GM18870 (cell line): ENCODE data around the gene PDHX.

Experiments
- ATAC-seq: cut with Tn5 transposase; IDR thresholded peaks from one replicate; pipeline ENCODE4 v1.9.1; 2021; ENCODE audit warnings: moderate library complexity; ENCODE audit not compliant: unreplicated experiment

The PDHX gene

DNA sequence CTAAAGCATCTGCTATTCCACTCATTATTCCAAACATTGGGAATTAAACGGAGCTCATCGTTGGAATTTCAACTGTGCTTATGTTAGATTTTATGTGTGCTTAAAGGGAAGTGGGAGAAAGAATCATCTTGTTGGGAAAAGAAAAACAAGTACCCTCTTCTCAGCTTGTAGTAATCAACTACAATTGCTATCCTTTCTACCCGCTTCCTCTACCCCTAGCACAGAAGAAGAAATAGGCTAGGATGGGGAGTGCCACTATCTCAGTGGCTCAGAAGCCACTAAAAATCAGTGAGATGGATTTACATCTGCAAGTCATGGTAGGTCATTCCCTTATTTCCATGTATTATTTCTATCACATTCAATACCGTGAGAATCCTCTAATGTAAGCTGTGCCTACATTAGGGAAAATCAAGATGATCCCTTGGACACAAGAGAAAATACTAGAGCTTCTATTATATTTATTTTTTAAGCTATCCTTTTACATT, 124.7 kb downstream of the PDHX start:
- ATAC-seq = no peak

- ATAC-seq = no peak
Measured at GRCh38 chr11:35042224-35042623, 125.8 kb downstream of the PDHX start.

DNA sequence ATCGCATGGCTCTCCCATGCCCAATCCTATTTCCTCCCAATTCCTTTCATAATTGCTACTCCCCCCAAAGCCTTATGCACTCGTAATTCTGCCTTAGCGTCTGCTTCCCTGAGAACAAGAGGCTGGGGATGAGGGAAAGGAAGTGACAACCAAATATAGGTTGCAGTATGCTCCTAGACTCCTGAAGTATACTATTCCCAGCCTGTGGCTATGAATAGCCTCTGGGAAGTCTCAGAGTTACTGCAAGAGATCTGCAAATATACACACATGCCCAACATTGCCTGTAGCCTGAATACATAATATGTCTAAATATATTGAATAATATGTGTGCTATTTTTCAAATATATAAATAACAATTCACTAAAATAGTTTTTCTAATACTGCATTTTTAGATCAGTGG, 126.5 kb downstream of the PDHX start:
- ATAC-seq = no peak

- ATAC-seq = no peak
Measured at GRCh38 chr11:35043936-35044335, 127.5 kb downstream of the PDHX start.

DNA sequence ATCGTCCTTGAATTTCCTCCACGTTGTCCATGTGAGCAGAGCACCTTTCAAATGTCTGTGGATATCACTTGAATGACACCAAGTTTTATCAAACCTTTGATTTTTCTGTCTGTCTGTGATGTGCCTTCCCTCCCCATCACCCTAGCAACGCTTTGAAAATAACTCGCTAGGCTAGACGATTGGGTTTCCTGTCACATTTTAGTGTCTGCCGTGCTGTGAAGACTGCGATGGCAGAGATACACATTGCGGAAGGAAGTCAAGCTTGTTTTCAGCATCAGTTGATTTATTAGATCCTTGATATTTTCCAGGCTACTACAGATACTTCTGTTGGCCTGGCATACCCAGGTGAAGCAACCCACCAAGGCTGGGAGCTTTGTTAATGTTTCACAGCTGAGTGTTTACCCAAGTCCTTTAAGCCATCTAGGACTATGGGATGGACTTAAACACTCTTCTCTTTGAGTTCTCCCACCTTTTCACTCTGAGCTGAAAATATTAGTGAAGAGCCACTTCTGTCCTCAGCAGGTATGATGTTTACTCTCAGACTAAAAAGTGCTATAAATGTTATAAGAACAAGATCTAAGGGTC, 128.9 kb downstream of the PDHX start:
- no peak for ATAC-seq
